Activated naive CD8-positive, alpha-beta T cell (primary cell): ENCODE measurements around the gene ADGRG6.

ENCODE experiments used
- H3K27ac Mint-ChIP-seq: one replicate; pipeline ENCODE4 v1.8.0; 2021; ENCODE audit warnings: mixed read lengths
- H3K27me3 Mint-ChIP-seq: one replicate; pipeline ENCODE4 v1.8.0; 2021; ENCODE audit warnings: mixed read lengths
- H3K36me3 Mint-ChIP-seq: one replicate; pipeline ENCODE4 v1.8.0; 2021; ENCODE audit warnings: mixed read lengths
- H3K4me1 Mint-ChIP-seq: one replicate; pipeline ENCODE4 v1.8.0; 2021; ENCODE audit warnings: low read depth, mixed read lengths
- H3K4me3 Mint-ChIP-seq: one replicate; pipeline ENCODE4 v1.8.0; 2021; ENCODE audit warnings: mild to moderate bottlenecking, mixed read lengths
- H3K9me3 Mint-ChIP-seq: one replicate; pipeline ENCODE4 v1.8.0; 2021; ENCODE audit warnings: low read depth, mixed read lengths

ADGRG6 gene

DNA sequence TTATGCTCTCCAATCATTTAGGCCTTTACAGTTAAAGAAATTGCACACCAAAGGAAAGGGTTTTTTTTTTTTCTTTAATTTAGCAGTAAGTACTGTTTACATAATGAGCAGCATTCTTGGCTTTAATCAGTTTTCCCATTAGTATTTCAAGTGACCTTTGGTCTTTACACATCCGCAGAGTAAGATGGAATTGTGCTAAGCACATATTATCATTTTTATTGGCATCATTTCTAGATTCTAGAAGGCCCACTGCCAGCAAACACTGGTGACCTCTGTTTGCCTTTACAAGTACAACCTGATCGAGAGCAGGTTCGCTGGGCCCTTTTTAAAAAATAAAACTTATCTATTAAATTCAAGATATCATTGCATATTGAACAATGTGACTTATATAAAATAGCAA lies 104.3 kb downstream of the ADGRG6 start:
- Mint-ChIP-seq H3K27ac (no peak overlapping the region), H3K9me3 (no peaks in the 10 kb centered on the region), H3K4me3 (no peak overlapping the region), H3K36me3 (no peaks in the 10 kb centered on the region), H3K4me1 (peaks cover 36% of the 10 kb centered on the region), H3K27me3 (peaks cover under 1% of the 10 kb centered on the region)

DNA sequence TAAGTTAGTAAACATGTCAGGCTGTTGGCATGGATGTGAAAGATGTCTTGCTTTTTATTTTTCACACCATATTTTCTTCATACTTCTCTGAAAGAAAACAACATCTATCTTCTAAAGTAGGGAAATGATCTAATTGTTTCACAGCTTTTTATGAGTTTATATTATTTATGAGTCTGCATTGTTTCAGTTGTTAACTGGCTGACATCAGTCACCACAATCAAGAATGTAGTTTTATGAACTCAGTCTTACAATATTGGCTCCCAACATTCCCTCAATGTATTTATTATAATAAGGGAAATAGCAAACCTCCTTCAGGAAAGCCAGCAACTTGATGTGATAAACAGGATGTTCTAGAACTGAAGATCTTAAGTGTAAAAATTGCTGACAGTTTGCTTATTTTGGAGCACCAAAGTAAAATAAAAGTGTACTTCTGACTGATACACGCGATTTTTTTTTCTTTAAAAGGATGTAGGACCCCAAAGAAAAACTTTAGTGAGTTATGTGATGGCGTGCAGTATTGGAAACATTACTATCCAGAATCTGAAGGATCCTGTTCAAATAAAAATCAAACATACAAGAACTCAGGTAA lies 106.0 kb downstream of the ADGRG6 start:
- H3K36me3 Mint-ChIP-seq, result no peaks in the 10 kb centered on the region
- no peaks in the 10 kb centered on the region for H3K9me3 Mint-ChIP-seq
- H3K4me1 Mint-ChIP-seq, result peaks cover 31% of the 10 kb centered on the region
- H3K27ac Mint-ChIP-seq, result no peak overlapping the region
- H3K4me3 Mint-ChIP-seq, result no peak overlapping the region
- H3K27me3 Mint-ChIP-seq, result peaks cover 2% of the 10 kb centered on the region

DNA sequence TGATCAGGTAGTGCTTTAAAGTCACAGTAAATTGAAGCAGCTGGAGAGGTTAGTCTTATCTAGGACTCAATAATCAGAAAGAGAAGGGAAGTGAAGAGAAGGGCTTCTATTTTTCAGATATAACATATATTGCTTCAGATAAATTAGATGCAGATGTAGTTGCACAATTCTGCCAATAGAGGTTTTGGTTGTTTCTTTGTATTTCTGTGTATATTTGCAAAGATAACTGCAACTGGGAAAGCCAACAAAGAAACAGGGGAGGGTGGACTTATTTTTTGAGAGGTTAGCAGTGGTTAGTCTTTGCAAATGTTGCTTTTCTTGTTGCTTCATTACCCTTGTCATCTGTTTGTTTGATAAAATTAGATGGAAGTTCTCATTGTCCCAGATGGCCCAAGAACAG lies 106.6 kb downstream of the ADGRG6 start:
- H3K4me1 Mint-ChIP-seq, result peaks cover 35% of the 10 kb centered on the region
- no peaks in the 10 kb centered on the region for H3K9me3 Mint-ChIP-seq
- H3K27me3 Mint-ChIP-seq, result peaks cover 2% of the 10 kb centered on the region
- no peak overlapping the region for H3K4me3 Mint-ChIP-seq
- no peak overlapping the region for H3K27ac Mint-ChIP-seq
- H3K36me3 Mint-ChIP-seq, result no peaks in the 10 kb centered on the region

DNA sequence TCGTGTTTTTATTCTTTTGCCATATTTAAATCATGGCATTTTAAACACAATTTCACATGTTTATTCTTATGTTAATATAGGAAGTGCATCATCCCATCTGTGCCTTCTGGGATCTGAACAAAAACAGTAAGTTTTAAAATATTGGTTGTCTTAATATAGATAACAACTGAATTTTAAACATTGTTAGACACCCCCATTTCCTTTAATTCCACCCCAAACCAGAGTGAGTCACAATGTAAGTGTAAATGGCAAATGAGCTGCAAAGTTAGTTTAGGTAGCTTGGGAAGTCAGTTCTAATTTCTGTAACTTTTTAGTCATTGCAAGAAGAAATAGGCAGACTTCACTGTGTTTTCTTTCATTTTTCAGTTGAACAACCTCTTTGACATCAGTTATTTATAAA lies 108.0 kb downstream of the ADGRG6 start:
- no peaks in the 10 kb centered on the region for H3K9me3 Mint-ChIP-seq
- H3K36me3 Mint-ChIP-seq, result no peaks in the 10 kb centered on the region
- no peak overlapping the region for H3K27ac Mint-ChIP-seq
- peaks cover 43% of the 10 kb centered on the region for H3K4me1 Mint-ChIP-seq
- H3K27me3 Mint-ChIP-seq, result peaks cover 2% of the 10 kb centered on the region
- no peak overlapping the region for H3K4me3 Mint-ChIP-seq

DNA sequence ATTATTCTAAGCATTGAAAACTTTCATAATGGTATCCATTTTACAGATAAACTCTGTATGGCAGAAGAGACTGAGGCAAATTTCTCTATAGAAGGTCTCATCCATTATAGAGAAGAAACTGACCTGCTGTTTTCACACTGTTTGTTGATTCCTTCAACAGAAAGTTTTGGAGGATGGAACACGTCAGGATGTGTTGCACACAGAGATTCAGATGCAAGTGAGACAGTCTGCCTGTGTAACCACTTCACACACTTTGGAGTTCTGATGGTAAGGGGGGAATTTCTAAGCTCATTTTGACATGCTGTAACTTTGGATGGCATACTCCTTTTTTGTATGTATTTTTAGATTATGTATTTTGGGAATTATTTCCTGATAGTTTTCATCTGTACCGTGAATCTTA lies 109.3 kb downstream of the ADGRG6 start:
- peaks cover 49% of the 10 kb centered on the region for H3K4me1 Mint-ChIP-seq

DNA sequence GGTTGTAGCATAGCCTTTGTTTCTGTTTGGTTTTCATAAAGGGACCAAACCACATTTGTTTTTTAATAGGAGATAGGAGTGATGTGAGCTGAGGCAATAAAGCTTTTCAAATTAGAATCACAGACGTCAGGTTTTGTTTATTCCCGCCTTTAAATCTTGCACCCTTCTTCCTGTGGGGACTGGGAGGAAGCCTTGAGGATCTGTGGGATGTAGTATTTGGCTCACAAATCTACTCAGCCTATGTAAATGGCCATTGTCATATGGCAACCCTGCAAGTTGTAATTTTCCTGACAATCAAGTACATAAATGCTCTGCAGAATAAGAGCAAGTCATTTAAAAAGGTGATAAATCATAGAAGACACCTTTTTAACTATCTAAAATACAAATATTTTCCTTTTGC lies 110.4 kb downstream of the ADGRG6 start:
- no peaks in the 10 kb centered on the region for H3K36me3 Mint-ChIP-seq
- no peaks in the 10 kb centered on the region for H3K9me3 Mint-ChIP-seq
- peaks cover 2% of the 10 kb centered on the region for H3K27me3 Mint-ChIP-seq
- H3K27ac Mint-ChIP-seq, result no peak overlapping the region
- peaks cover 55% of the 10 kb centered on the region for H3K4me1 Mint-ChIP-seq
- H3K4me3 Mint-ChIP-seq, result no peak overlapping the region

More for the DNA sequence above, 109.3 kb downstream of the ADGRG6 start:
- no peak overlapping the region for H3K27ac Mint-ChIP-seq
- no peak overlapping the region for H3K4me3 Mint-ChIP-seq
- no peaks in the 10 kb centered on the region for H3K9me3 Mint-ChIP-seq
- H3K36me3 Mint-ChIP-seq, result no peaks in the 10 kb centered on the region
- peaks cover 2% of the 10 kb centered on the region for H3K27me3 Mint-ChIP-seq

DNA sequence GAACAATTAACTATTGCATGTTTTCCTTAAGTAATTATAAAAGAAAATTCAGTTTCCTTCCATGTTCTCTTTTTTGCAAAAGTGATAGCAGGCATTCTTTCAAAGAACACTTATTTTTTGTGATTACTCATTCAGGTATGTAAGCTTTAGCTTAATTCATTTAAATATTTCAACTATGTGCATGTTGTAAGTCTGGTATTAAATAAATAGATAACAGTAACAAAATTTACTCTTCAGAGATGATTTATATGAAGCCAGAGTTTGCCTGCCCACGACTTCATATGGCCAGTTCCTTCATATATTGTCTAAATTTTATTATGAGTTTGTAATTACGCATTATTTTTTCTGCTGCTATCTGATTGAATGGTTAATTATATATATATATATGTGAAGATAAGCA lies 110.9 kb downstream of the ADGRG6 start:
- Mint-ChIP-seq H3K27me3 (peaks cover 2% of the 10 kb centered on the region), H3K27ac (no peak overlapping the region), H3K4me3 (no peak overlapping the region), H3K4me1 (peaks cover 54% of the 10 kb centered on the region), H3K36me3 (no peaks in the 10 kb centered on the region), H3K9me3 (no peaks in the 10 kb centered on the region)

DNA sequence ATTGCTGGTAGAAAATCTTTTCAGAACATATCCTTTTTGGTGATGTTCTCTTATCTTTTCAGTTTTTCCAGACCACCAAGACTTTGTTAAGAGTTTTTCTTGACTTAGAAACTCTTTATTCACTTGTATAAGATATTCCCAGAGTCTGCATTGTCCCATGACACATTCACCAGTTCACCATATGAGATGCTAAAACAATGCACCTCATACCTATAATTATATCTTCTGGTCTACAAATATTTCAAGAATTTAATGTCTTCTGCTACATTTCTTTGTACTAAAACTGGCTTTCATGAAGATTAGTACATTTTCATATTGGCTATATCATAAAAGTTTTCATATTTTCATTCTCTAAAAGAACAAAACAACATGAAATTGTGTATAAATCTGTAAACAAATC lies 111.3 kb downstream of the ADGRG6 start:
- H3K4me1 Mint-ChIP-seq, result peaks cover 49% of the 10 kb centered on the region
- no peaks in the 10 kb centered on the region for H3K36me3 Mint-ChIP-seq
- H3K27ac Mint-ChIP-seq, result no peak overlapping the region
- H3K4me3 Mint-ChIP-seq, result no peak overlapping the region
- no peaks in the 10 kb centered on the region for H3K9me3 Mint-ChIP-seq
- peaks cover 2% of the 10 kb centered on the region for H3K27me3 Mint-ChIP-seq

DNA sequence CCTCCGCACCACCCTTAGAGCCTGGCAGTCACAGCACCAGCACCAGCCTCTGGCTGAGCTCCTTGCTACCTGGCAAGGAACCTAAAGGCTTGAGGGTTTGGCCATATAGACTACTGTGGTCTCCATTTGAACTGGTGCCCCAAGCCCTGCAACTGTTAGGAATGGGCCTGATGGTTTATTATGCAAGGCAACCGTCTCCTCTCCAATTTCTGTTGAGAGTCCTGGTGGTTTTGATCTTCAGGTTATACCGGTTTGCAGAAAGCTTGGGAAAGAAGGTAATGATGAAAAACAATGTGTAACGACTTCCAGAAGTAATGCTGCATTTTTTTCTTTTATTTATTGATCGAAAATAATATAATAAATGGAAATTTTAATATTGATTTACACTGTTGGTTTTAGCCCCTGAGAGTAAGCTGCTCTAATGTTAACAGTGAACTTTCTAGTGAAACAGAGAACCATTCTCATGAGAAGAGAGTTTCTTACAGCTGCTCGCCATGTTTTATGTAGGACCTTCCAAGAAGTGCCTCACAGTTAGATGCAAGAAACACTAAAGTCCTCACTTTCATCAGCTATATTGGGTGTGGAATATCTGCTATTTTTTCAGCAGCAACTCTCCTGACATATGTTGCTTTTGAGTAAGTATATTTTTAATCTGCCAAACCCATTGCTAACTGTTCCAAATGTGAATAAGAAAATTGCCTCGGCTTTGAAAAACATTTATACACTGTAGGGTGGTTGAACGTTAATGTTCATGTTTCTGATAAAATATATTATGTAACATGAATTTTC lies 112.8 kb downstream of the ADGRG6 start:
- Mint-ChIP-seq H3K4me3 (no peak overlapping the region), H3K27me3 (peaks cover 2% of the 10 kb centered on the region), H3K36me3 (no peaks in the 10 kb centered on the region), H3K4me1 (peaks cover 36% of the 10 kb centered on the region), H3K27ac (no peak overlapping the region), H3K9me3 (no peaks in the 10 kb centered on the region)

DNA sequence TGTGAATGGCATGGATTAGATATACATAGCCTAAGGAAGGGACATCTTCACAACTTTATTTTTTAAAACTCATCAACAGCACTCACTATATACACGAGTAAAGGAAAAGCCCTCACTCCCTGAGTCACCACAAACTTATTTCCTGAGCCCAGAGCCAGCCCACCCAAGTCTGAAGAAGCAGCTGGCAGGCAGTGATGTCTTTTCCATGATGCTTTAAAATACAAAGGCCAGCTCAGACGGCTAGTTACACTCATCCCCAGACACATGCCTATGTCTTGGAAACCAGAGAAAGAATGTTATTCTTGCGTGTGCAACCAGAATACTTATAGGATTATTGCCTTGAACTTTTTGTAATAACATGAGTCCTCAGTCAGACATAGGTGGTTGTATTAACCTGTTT lies 114.4 kb downstream of the ADGRG6 start:
- Mint-ChIP-seq H3K4me3 (no peak overlapping the region), H3K36me3 (no peaks in the 10 kb centered on the region), H3K27me3 (peaks cover under 1% of the 10 kb centered on the region), H3K4me1 (peaks cover 28% of the 10 kb centered on the region), H3K9me3 (no peaks in the 10 kb centered on the region), H3K27ac (no peak overlapping the region)

DNA sequence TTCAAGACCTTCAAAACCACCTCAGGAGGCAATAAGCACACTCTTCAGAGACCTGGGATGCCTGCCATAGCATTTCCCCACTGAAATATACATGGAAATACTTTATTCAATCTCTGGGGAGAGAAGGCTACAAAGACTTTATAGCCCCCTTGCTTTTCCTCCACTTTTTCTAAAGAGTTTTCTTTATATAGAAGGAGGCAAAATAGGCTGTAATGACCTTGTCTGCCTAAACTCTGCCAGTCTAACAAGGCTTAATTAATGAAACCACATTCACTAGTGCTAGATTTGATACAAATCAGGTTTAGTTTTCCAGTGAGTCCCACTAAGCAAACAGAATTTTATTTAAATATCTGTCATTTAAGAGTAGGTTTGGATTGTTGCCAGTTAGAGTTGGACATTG lies 114.9 kb downstream of the ADGRG6 start:
- no peaks in the 10 kb centered on the region for H3K27me3 Mint-ChIP-seq
- H3K27ac Mint-ChIP-seq, result no peak overlapping the region
- peaks cover 28% of the 10 kb centered on the region for H3K4me1 Mint-ChIP-seq
- no peaks in the 10 kb centered on the region for H3K9me3 Mint-ChIP-seq
- no peaks in the 10 kb centered on the region for H3K36me3 Mint-ChIP-seq
- H3K4me3 Mint-ChIP-seq, result no peak overlapping the region

DNA sequence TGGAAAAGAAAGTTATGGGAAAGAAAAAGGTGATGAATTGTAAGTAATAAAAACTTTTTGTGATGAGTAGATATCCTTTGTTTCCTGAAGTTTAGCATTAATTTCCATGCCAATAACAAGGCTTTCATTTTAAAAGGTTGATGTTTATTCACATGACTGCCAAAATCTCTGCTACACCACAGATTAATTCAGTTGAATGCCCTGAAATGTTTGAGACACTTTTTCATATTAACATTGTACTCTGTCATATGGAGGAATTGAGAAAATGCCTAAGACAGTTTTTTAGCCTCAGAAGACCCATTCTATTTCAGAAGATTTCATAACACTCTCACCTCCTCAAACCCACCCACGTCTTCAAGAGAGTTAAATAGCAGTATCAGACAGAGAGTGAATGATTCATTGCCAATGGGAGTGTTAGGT lies 115.5 kb downstream of the ADGRG6 start:
- H3K27me3 Mint-ChIP-seq, result no peaks in the 10 kb centered on the region
- H3K4me3 Mint-ChIP-seq, result no peak overlapping the region
- H3K36me3 Mint-ChIP-seq, result no peaks in the 10 kb centered on the region
- H3K27ac Mint-ChIP-seq, result no peak overlapping the region
- H3K4me1 Mint-ChIP-seq, result peaks cover 28% of the 10 kb centered on the region
- H3K9me3 Mint-ChIP-seq, result no peaks in the 10 kb centered on the region

DNA sequence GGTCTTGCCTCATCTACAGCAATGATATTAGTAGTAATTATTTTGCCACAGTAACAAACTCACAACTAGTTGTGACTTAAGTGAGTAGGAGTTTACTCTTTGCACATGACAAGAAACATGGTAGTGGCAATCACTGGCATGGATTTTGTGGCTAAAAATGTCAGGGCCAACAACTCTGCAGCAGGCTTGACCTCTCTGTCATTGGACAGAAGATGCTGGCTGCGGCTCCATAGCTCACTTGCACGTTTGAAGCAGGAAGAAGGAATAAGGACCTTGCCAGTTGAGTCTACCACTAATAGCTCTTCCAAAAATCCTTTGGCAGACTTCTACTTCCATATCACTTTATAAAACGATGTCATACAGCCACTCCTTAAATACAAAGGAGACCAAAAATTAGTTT lies 117.3 kb downstream of the ADGRG6 start:
- Mint-ChIP-seq H3K9me3 (no peaks in the 10 kb centered on the region), H3K27ac (no peak overlapping the region), H3K4me3 (no peak overlapping the region), H3K4me1 (peaks cover 17% of the 10 kb centered on the region), H3K36me3 (no peaks in the 10 kb centered on the region), H3K27me3 (no peaks in the 10 kb centered on the region)

DNA sequence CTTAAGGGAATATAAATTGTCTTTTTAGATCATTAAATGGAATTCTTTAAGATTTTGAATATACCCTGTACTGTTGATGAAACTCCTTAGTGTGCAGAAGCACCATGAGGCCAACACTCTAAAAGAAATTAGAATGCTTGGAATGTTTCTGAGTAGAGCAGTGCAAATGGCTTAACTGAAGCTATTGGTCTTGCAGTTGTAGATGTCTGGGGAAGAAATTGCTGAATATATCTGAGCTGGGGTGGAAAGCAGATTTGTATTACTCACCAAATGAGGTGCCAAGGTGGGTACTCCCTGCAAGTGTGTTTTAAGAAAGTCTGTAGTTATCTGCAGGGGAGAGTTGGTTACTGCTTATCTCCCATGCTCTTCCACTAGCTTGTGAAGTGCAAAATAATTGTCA lies 119.0 kb downstream of the ADGRG6 start:
- H3K27ac Mint-ChIP-seq, result no peak overlapping the region
- H3K9me3 Mint-ChIP-seq, result no peaks in the 10 kb centered on the region
- no peaks in the 10 kb centered on the region for H3K27me3 Mint-ChIP-seq
- peaks cover 3% of the 10 kb centered on the region for H3K36me3 Mint-ChIP-seq
- no peak overlapping the region for H3K4me3 Mint-ChIP-seq
- H3K4me1 Mint-ChIP-seq, result peaks cover 14% of the 10 kb centered on the region

DNA sequence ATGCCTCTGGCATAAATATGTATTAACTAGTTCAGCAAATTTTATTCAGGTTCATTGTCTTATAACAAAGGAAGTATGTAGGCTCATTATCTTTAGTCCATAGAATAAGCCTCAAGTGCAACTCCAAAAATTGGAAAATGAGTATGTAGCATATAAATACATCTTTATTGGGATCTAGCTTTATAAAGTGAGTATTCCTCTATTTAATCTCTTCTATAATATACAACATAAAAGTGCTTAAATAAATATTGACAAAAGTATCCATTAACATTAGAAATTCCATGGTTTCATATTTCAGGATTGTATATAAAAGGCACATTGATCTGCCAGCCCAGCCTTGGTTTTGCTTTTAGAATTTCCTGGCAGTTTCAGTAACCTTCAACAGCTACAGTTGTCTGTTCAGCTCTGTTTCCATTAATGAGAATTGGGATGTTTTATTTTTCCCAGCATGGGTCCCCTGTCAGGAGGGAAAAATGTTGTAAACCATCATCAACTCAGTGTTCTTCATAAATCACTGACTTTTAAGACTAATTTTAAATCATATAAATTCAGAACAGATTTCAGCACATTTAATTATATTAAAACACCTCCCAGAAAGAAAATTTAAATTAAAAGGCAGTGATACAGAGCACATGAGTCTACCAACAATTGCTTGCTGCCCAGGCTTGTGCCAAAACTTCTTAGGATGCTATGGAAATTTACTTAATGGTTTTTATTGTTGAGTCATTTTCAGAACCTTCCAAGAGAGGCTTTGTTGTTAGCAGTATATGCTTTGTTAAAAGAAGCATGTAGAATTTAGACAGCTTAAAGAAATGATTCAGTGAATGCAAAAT lies 119.7 kb downstream of the ADGRG6 start:
- Mint-ChIP-seq H3K4me3 (no peak overlapping the region), H3K36me3 (peaks cover 3% of the 10 kb centered on the region)

More for the DNA sequence above, 119.7 kb downstream of the ADGRG6 start:
- Mint-ChIP-seq H3K27ac (no peak overlapping the region), H3K4me1 (peaks cover 7% of the 10 kb centered on the region), H3K27me3 (no peaks in the 10 kb centered on the region), H3K9me3 (no peaks in the 10 kb centered on the region)
